Gastrocnemius medialis (tissue), 4 donors: ENCODE data around the gene SARS1.

Experiments
- CTCF ChIP-seq, 5 experiments: fragments of 450-650 bp in 3 of 5; fragments of 200-600 bp in 2 of 5; sonication (generic) in 2 of 5; IDR thresholded peaks in 4 of 5; conservative IDR thresholded peaks in 1 of 5; 1 replicate in 4 of 5; 2 replicates in 1 of 5; pipeline ENCODE4 v1.5.1; 2016 to 2019; ENCODE audit warnings: antibody characterized with exemption in 5 of 5, mild to moderate bottlenecking in 3 of 5, moderate library complexity in 3 of 5
- POLR2A ChIP-seq, 2 donors: fragments of 450-650 bp; IDR thresholded peaks; one replicate each; pipeline ENCODE4 v1.6.1; 2017; ENCODE audit warnings: antibody characterized with exemption in 2 of 2, mild to moderate bottlenecking in 2 of 2, moderate library complexity in 2 of 2

GRCh38 chr1:109243860-109244552, 30.3 kb downstream of the SARS1 start:
- no peak for TF ChIP-seq CTCF (IDR thresholded peaks at IDR 0.05 in 4 of 5, conservative IDR thresholded peaks at IDR 0.05 in 1 of 5)
- no peak for TF ChIP-seq POLR2A (IDR thresholded peaks at IDR 0.05)
